Measurements from ENCODE around the gene THBS2.

THBS2 gene

GRCh38 chr6:169210611-169211010 lies 43.0 kb downstream of the THBS2 start:
- in situ Hi-C loops (cut with MboI; ENCODE audit: low pct_unique_long_range_greater_than_20kb, low sequenced_read_pairs, unreplicated experiment) = no loop called here

GRCh38 chr6:169208011-169208410 lies 45.6 kb downstream of the THBS2 start:
- no peak for DNase-seq (ENCODE audit: low spot score)
- no peak for TF ChIP-seq CTCF (IDR thresholded peaks at IDR 0.05; ENCODE audit: extremely low read depth, insufficient read depth, missing control alignments)
- in situ Hi-C loops (cut with MboI; ENCODE audit: low pct_unique_long_range_greater_than_20kb, low sequenced_read_pairs, unreplicated experiment) = no loop called here

More at GRCh38 chr6:169210611-169211010, 43.0 kb downstream of the THBS2 start:
- TF ChIP-seq CTCF (IDR thresholded peaks at IDR 0.05; ENCODE audit: extremely low read depth, insufficient read depth, missing control alignments) = no peak
- no peak for DNase-seq (ENCODE audit: low spot score)

GRCh38 chr6:169207482-169207881 lies 46.2 kb downstream of the THBS2 start:
- in situ Hi-C loops (cut with MboI; ENCODE audit: low pct_unique_long_range_greater_than_20kb, low sequenced_read_pairs, unreplicated experiment) = no loop called here
- no peak for TF ChIP-seq CTCF (IDR thresholded peaks at IDR 0.05; ENCODE audit: extremely low read depth, insufficient read depth, missing control alignments)
- DNase-seq (ENCODE audit: low spot score) = no peak

- no peak for TF ChIP-seq CTCF (IDR thresholded peaks at IDR 0.05; ENCODE audit: extremely low read depth, insufficient read depth, missing control alignments)
- no peak for DNase-seq (ENCODE audit: low spot score)
- in situ Hi-C loops (cut with MboI; ENCODE audit: low pct_unique_long_range_greater_than_20kb, low sequenced_read_pairs, unreplicated experiment) = no loop called here
These were observed 48.2 kb downstream of the THBS2 start for GRCh38 chr6:169205176-169206160.

GRCh38 chr6:169204167-169204566 lies 49.5 kb downstream of the THBS2 start:
- TF ChIP-seq CTCF (IDR thresholded peaks at IDR 0.05; ENCODE audit: extremely low read depth, insufficient read depth, missing control alignments) = no peak
- no peak for DNase-seq (ENCODE audit: low spot score)
- in situ Hi-C loops (cut with MboI; ENCODE audit: low pct_unique_long_range_greater_than_20kb, low sequenced_read_pairs, unreplicated experiment) = no loop called here

- in situ Hi-C loops (cut with MboI; ENCODE audit: low pct_unique_long_range_greater_than_20kb, low sequenced_read_pairs, unreplicated experiment) = no loop called here
- no peak for DNase-seq (ENCODE audit: low spot score)
- TF ChIP-seq CTCF (IDR thresholded peaks at IDR 0.05; ENCODE audit: extremely low read depth, insufficient read depth, missing control alignments) = no peak
These were observed 51.7 kb downstream of the THBS2 start for GRCh38 chr6:169201985-169202384.
